PC-9 (cell line): ENCODE results near the gene ZSCAN31. TPM values are rescaled to one million over a fixed set of nuclear protein-coding genes. Genes with fewer than 3 reads are reported as not detected.

Experiments
- BruUV-seq: library from RNA; stranded (reverse); fragments of 400-500 nt; replicated peaks from 2 replicates; lab custom pipeline; 2021; lab: Mats Ljungman, UMichigan
- CTCF ChIA-PET: fragments of 300-600 bp; sonication (Branson Sonifier 250); formaldehyde crosslinking; loops from one replicate; lab custom pipeline; 2022; ENCODE audit warnings: antibody characterized with exemption; lab: Charles Lee
- POLR2A ChIA-PET: fragments of 300-600 bp; sonication (Branson Sonifier 250); formaldehyde crosslinking; loops from one replicate; lab custom pipeline; 2022; ENCODE audit warnings: antibody characterized with exemption; ENCODE audit not compliant: unreplicated experiment; lab: Charles Lee
- DNase-seq, 2 experiments: peaks; one replicate each; pipeline versions ENCODE4 v3.0.0 to v3.0.0-alpha.2; 2015 to 2022; ENCODE audit warnings: mixed read lengths in 1 of 2
- H2AFZ ChIP-seq: fragments of 200-600 bp; sonication (generic); 2 replicates; pipeline ENCODE4 v1.8.1; 2017; ENCODE audit warnings: antibody characterized with exemption
- H3F3A ChIP-seq: fragments of 200-600 bp; sonication (generic); 2 replicates; pipeline ENCODE4 v1.8.1; 2017; ENCODE audit warnings: antibody characterized with exemption, mild to moderate bottlenecking, low read depth; ENCODE audit not compliant: insufficient read depth
- H3K27ac ChIP-seq: fragments of 200-600 bp; sonication (generic); 2 replicates; pipeline ENCODE4 v1.6.1; 2016; ENCODE audit warnings: mixed run types
- H3K27me3 ChIP-seq: fragments of 200-600 bp; sonication (generic); 2 replicates; pipeline ENCODE4 v1.6.1; 2016; ENCODE audit warnings: low read depth, mixed run types; ENCODE audit not compliant: insufficient read depth
- H3K36me3 ChIP-seq: fragments of 200-600 bp; sonication (generic); 2 replicates; pipeline ENCODE4 v1.6.1; 2016; ENCODE audit warnings: low read depth, mixed run types
- H3K4me1 ChIP-seq: fragments of 200-600 bp; sonication (generic); replicated peaks from 2 replicates; pipeline ENCODE4 v1.6.1; 2016; ENCODE audit warnings: mixed run types; ENCODE audit not compliant: insufficient read depth
- H3K4me2 ChIP-seq: fragments of 200-600 bp; sonication (generic); 2 replicates; pipeline ENCODE4 v1.6.1; 2017; ENCODE audit warnings: mixed run types
- H3K4me3 ChIP-seq: fragments of 200-600 bp; sonication (generic); 2 replicates; pipeline ENCODE4 v1.6.1; 2016; ENCODE audit warnings: mixed run types
- H3K79me2 ChIP-seq: fragments of 200-600 bp; sonication (generic); 2 replicates; pipeline ENCODE4 v1.6.1; 2017; ENCODE audit warnings: low read depth, mixed run types
- H3K9me2 ChIP-seq: fragments of 200-600 bp; sonication (generic); 2 replicates; pipeline ENCODE4 v1.8.1; 2017; ENCODE audit warnings: mild to moderate bottlenecking; ENCODE audit not compliant: insufficient read depth
- H3K9me3 ChIP-seq: fragments of 200-600 bp; sonication (generic); 2 replicates; pipeline ENCODE4 v1.8.1; 2016; ENCODE audit warnings: low read depth; ENCODE audit not compliant: insufficient read depth
- H4K20me1 ChIP-seq: fragments of 200-600 bp; sonication (generic); 2 replicates; pipeline ENCODE4 v1.8.1; 2017; ENCODE audit not compliant: insufficient read depth
- CTCF ChIP-seq: fragments of 200-600 bp; sonication (generic); conservative IDR thresholded peaks from 2 replicates; pipeline ENCODE4 v1.6.1; 2017; ENCODE audit warnings: mixed run types, antibody characterized with exemption, mild to moderate bottlenecking, moderate library complexity
- EZH2 ChIP-seq: fragments of 200-600 bp; sonication (generic); IDR thresholded peaks from 2 replicates; pipeline ENCODE4 v1.8.0; 2017; ENCODE audit warnings: antibody characterized with exemption, low read depth
- intact Hi-C: fragments of 100-400 bp; cut with micrococcal nuclease; formaldehyde crosslinking; loops from one replicate; pipeline ENCODE4 v1.10.0; 2022; ENCODE audit not compliant: unreplicated experiment
- total RNA-seq: library from RNA; stranded (reverse); gene quantifications from 2 replicates; pipeline ENCODE4 v1.2.3, GENCODE V29; 2021

Gene ZSCAN31
- total RNA-seq, 1 experiment from 2014 or later = 88.8 TPM

DNA sequence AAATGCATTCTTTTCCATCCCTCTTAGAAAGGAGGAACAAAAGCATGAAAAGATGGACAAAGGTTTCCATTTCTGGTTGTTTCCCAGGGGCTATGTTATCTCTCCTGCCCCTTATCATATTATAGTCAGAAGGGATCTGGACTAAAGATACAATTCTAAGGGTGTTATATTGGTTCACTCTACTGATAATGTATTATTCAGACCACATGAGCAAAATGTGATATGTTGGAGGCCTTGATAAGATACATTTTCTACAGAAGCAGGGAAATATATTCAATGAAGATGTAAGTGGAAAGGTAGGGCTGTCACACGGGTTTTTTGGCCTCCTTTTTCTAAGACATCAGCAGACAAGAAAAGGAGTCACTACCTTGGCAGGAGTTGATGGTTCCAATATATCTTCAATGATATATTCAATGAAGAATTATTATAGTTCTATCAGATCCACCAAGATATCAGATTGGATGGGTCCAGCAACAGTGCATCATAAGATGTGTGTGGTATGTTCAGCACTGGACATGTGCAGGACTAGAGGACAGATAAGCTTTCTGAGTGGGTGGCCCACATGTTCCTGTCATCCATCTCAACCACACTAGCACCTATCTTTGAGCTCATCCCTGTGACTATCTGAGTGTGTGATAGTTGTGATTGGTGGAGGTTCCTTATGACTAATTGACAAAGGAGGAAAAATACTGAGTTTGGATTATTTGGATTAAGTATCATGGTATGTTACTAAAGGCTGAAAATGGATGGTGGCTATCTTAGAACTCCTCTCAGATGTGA is 8.1 kb upstream of the ZSCAN31 start:
- Histone ChIP-seq H3K36me3 (no peaks in the 10 kb centered on the region), H3F3A (no peaks in the 10 kb centered on the region), H4K20me1 (no peaks in the 10 kb centered on the region), H3K27me3 (peaks cover 11% of the 10 kb centered on the region), H3K79me2 (no peaks in the 10 kb centered on the region), H3K4me2 (no peak overlapping the region), H2AFZ (no peak overlapping the region), H3K27ac (no peak overlapping the region), H3K9me2 (no peaks in the 10 kb centered on the region), H3K4me1 (no peaks in the 10 kb centered on the region), H3K4me3 (no peak overlapping the region), H3K9me3 (0 out of 2 replicates have a peak, but pooled peaks cover 6% of the 10 kb centered on the region)
- CTCF ChIA-PET = no interaction called here
- no peak for DNase-seq
- BruUV-seq = no TSS peak
- no peak for TF ChIP-seq EZH2
- POLR2A ChIA-PET = no interaction called here
- intact Hi-C loops = no loop called here

DNA sequence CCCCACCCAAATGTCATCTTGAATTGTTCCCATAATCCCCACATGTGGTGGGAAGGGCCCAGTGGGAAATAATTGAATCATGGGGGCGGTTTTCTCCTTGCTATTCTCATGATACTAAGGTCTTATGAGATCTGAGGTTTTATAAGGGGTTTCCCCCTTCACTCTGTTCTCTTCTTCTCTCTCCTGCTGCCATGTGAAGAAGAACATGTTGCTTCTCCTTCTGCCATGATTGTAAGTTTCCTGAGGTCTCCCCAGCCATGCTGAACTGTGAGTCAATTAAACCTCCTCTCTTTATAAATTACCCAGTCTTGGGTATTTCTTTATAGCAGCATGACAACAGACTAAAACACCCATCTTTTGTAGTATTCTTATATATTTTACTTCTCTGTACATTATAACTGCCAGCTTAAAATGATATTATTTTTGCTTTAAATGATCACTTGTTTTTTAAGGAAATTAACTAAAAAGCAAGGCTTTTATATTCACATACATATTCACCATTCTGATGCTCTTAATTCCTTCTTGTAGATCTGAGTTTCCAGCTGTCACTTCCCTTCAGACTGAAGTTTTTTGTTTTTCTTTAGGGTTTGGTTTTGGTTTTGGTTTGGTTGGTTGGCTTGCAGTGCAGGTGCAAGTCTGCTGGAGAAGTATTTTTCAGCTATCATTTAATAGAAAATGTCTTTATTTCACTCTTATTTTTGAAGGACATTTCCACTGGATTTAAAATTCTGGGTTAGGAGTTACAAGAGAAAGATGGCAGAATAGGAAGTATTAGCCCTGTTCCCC is 4.6 kb upstream of the ZSCAN31 start:
- no peaks in the 10 kb centered on the region for H4K20me1 ChIP-seq
- H3K4me2 ChIP-seq = no peak overlapping the region
- H3K4me3 ChIP-seq = no peak overlapping the region
- DNase-seq = no peak
- ChIA-PET CTCF (no interaction called here), POLR2A (no interaction called here)
- H3K4me1 ChIP-seq = peaks cover 7% of the 10 kb centered on the region; the same call in 1 of the 2 replicates
- H3F3A ChIP-seq = 0 out of 2 replicates have a peak, but pooled peaks cover 5% of the 10 kb centered on the region
- TF ChIP-seq EZH2 (no peak), CTCF (no peak)
- H3K9me3 ChIP-seq = 0 out of 2 replicates have a peak, but pooled peaks cover 6% of the 10 kb centered on the region
- no peak overlapping the region for H3K27ac ChIP-seq
- intact Hi-C loops = no loop called here
- H2AFZ ChIP-seq = no peak overlapping the region
- BruUV-seq = no TSS peak
- H3K9me2 ChIP-seq = no peaks in the 10 kb centered on the region
- H3K27me3 ChIP-seq = peaks cover 11% of the 10 kb centered on the region
- no peaks in the 10 kb centered on the region for H3K36me3 ChIP-seq
- H3K79me2 ChIP-seq = no peaks in the 10 kb centered on the region

DNA sequence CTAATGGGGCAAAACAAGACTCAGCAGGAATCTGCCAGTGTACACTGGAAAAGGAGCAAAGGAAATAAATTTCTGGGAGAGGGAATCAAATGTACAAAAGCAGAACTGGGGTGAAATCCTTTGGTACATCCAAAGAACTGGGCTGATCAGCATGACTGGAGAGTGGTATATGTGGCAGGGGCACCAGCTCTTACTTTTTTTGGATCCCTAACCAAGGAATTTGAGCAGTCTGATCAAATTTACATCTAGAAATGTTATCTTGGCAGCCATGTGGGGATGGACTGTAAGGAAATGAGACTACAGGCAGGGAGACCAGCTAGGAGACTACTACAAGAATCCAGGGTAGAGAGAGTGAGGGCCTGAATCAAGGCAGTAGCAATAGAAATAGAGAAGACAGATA is 1.2 kb upstream of the ZSCAN31 start:
- no peaks in the 10 kb centered on the region for H3K79me2 ChIP-seq
- CTCF ChIA-PET = no interaction called here
- intact Hi-C loops = no loop called here
- H3K27me3 ChIP-seq = no peaks in the 10 kb centered on the region
- no peaks in the 10 kb centered on the region for H3K36me3 ChIP-seq
- peak overlapping the region; percentile 49; the same call in 1 of the 2 replicates for H3K4me3 ChIP-seq
- H3K9me2 ChIP-seq = no peaks in the 10 kb centered on the region
- DNase-seq = no peak
- POLR2A ChIA-PET = no interaction called here
- H3K4me1 ChIP-seq = peaks cover 7% of the 10 kb centered on the region; the same call in 1 of the 2 replicates
- H2AFZ ChIP-seq = peak overlapping the region; percentile 71; the same call in 1 of the 2 replicates
- 0 out of 2 replicates have a peak, but pooled peaks cover 6% of the 10 kb centered on the region for H3K9me3 ChIP-seq
- H3K27ac ChIP-seq = no peak overlapping the region
- BruUV-seq = no TSS peak
- H3K4me2 ChIP-seq = peak overlapping the region; percentile 67
- TF ChIP-seq CTCF = no peak
- TF ChIP-seq EZH2 = no peak
- H4K20me1 ChIP-seq = no peaks in the 10 kb centered on the region
- 0 out of 2 replicates have a peak, but pooled peaks cover 5% of the 10 kb centered on the region for H3F3A ChIP-seq
